GM12892 (cell line): ENCODE results near the gene CFAP46. TPM values are rescaled to one million over a fixed set of nuclear protein-coding genes. Genes with fewer than 3 reads are reported as not detected.

ENCODE experiments used
- DNase-seq: peaks from one replicate; pipeline ENCODE4 v3.0.0; 2011; ENCODE audit not compliant: insufficient read length
- FAIRE-seq: peaks from 2 replicates; lab custom pipeline; 2011; peaks lifted over from hg19 to GRCh38; lab: Jason Lieb, UNC
- POLR2A ChIP-seq: IDR thresholded peaks from 2 replicates; pipeline ENCODE4 v1.6.1; 2011; ENCODE audit warnings: low read depth, low read length, control low read depth
- POLR2AphosphoS5 ChIP-seq: IDR thresholded peaks from 2 replicates; pipeline ENCODE4 v1.6.1; 2011; ENCODE audit warnings: low read depth, low read length, control low read depth
- TAF1 ChIP-seq: IDR thresholded peaks from 2 replicates; pipeline ENCODE4 v1.6.1; 2011; ENCODE audit warnings: low read depth, mild to moderate bottlenecking, control low read depth, low read length, borderline replicate concordance
- polyA plus RNA-seq: library from polyadenylated mRNA; unstranded; fragments of >200 nt; gene quantifications from one replicate; pipeline ENCODE4 v1.2.1, GENCODE V29; 2012; ENCODE audit warnings: missing spikeins, inconsistent platforms; ENCODE audit not compliant: missing spikeins

CFAP46 gene
- polyA plus RNA-seq = not detected

- FAIRE-seq = no peak
- no peak for DNase-seq
- no peak for TF ChIP-seq POLR2AphosphoS5
- no peak for TF ChIP-seq POLR2A
- no peak for TF ChIP-seq TAF1
Measured at GRCh38 chr10:132942101-132943057, at the start of gene CFAP46. TSS of gene CFAP46 (minus strand) at chr10:132942570. CDS start at chr10:132942484, 86 bp downstream.

- FAIRE-seq (no peak), DNase-seq (no peak)
- no peak for TF ChIP-seq POLR2A
- TF ChIP-seq TAF1 = no peak
- TF ChIP-seq POLR2AphosphoS5 = no peak
Measured at GRCh38 chr10:132991706-132992432, 49.5 kb upstream of the CFAP46 start.

- no peak for DNase-seq
- FAIRE-seq = no peak
- no peak for TF ChIP-seq POLR2A
- TF ChIP-seq TAF1 = no peak
- no peak for TF ChIP-seq POLR2AphosphoS5
Measured at GRCh38 chr10:132990684-132991545, 48.5 kb upstream of the CFAP46 start.

GRCh38 chr10:132989476-132990415, 47.4 kb upstream of the CFAP46 start:
- no peak for FAIRE-seq
- no peak for TF ChIP-seq POLR2A
- no peak for TF ChIP-seq TAF1
- no peak for TF ChIP-seq POLR2AphosphoS5
- DNase-seq = no peak

DNA sequence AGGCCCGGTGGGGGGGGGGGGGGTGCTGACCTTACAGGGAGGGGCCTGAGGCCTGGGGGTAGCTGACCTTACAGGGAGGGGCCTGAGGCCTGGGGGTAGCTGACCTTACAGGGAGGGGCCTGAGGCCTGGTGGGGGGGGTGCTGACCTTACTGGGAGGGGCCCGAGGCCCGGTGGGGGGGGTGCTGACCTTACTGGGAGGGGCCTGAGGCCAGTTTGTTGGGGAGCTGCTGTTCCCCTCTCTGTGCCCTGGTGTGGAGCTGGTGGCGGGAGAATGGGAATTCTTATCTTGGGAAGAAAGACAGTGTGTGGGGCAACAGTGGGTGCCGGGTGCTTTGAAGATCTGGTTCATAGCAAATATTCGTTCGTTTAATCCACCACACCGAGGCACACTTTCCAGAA, 46.6 kb upstream of the CFAP46 start:
- FAIRE-seq (no peak), DNase-seq (no peak)
- no peak for TF ChIP-seq POLR2A
- no peak for TF ChIP-seq POLR2AphosphoS5
- no peak for TF ChIP-seq TAF1

DNA sequence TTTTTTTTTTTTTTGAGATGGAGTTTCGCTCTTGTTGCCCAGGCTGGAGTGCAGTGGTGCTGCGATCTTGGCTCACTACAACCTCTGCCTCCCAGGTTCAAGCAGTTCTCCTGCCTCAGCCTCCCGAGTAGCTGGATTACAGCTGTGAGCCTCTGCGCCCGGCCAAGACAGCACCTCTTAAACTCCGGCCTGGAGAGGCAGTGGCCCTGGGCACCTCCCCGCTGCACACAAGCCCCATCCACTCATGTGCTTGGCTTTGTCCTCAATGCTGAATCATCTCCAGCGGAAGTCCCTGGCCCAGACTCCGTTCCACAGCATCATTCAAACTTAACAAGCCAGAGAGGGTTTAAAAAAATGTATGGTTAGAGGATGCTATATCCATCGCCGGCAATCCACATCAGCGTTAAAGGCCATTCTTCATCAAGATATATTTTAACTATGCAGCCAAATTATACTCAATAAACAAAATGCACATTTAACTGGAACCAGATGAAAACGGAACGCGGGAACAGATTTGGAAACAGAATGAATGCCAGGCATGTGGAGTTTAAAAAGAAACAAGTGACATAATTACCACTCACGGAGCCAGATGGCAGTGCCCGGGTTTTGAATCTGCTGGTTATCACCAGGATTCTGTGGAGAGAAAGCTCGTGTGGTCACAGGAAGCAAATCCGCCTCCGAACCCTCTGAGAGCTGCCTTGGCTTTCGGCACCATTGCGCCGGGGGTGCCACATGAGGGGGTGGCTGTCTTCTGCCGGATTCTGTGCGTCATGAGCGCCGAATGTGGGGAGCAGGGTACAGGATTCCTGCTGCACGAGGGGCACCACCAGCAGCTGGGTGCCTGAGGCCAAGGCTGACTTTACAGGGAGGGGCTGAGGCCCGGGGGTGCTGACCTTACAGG, 45.6 kb upstream of the CFAP46 start:
- FAIRE-seq (no peak), DNase-seq (no peak)
- no peak for TF ChIP-seq TAF1
- no peak for TF ChIP-seq POLR2A
- TF ChIP-seq POLR2AphosphoS5 = no peak

DNA sequence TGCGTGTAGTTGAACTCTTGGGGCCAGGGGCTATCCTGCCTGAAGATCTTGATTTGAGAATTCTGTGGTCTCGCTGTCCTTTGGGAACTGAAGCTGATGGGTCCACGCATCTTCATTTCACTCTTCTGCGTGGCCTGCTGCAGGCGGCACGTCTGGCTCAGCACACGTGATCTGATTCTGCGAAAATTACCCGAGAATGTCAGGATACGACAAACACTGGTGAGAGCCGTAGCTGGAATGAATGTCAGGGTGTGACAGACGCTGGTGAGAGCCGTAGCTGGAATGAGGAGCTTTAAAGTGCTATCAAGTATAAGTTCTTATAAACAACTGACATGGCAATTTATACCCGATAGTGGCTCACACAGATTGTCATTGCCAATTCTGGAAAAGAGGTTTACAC, 44.6 kb upstream of the CFAP46 start:
- no peak for TF ChIP-seq POLR2A
- TF ChIP-seq TAF1 = no peak
- TF ChIP-seq POLR2AphosphoS5 = no peak
- DNase-seq (no peak), FAIRE-seq (no peak)

- no peak for FAIRE-seq
Measured at GRCh38 chr10:132986576-132986975, 44.2 kb upstream of the CFAP46 start.

DNA sequence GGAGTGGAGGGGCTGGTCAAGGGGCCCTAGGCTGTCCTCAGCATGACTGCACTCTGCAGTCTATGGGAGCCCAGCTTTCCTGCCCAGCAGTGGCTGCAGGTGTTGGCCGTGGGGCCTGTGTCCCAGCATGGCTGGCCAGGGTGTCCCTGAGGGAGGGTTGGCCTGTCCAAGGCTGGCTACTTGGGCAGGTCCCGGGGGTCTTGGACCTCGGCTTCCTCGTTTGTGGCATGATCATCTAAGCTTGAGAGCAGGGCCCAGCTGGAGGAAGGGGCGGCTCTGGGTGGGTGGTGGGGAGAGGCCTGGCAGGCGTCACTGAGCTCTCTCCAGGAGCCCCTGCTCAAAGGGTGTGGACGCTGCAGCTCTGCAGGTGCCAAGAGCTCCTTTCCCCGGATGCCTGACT, 43.7 kb upstream of the CFAP46 start:
- no peak for TF ChIP-seq TAF1
- TF ChIP-seq POLR2A = no peak
- no peak for TF ChIP-seq POLR2AphosphoS5
- DNase-seq (no peak), FAIRE-seq (no peak)

More at GRCh38 chr10:132986576-132986975, 44.2 kb upstream of the CFAP46 start:
- DNase-seq = no peak
- no peak for TF ChIP-seq TAF1
- no peak for TF ChIP-seq POLR2A
- no peak for TF ChIP-seq POLR2AphosphoS5

GRCh38 chr10:132985546-132985900, 43.2 kb upstream of the CFAP46 start:
- DNase-seq = no peak
- TF ChIP-seq POLR2A (no peak), TAF1 (no peak), POLR2AphosphoS5 (no peak)
- FAIRE-seq = no peak
